MM.1S (cell line): Measurements from ENCODE around the gene UBAC1.

Experiments used
- DNase-seq: peaks from one replicate; pipeline ENCODE4 v3.0.0-alpha.2; 2015
- H2AFZ ChIP-seq: fragments of 300-600 bp; sonication (generic); 2 replicates; pipeline ENCODE4 v1.6.0; 2016; ENCODE audit warnings: antibody characterized with exemption, low read length
- H3F3A ChIP-seq: fragments of 300-600 bp; sonication (generic); 2 replicates; pipeline ENCODE4 v1.6.1; 2016; ENCODE audit warnings: mild to moderate bottlenecking, antibody characterized with exemption, low read length, moderate library complexity, mixed read lengths; ENCODE audit not compliant: insufficient read depth
- H3K27ac ChIP-seq: fragments of 300-600 bp; sonication (generic); 2 replicates; pipeline ENCODE4 v1.5.1; 2016; ENCODE audit warnings: mild to moderate bottlenecking, low read length
- H3K27me3 ChIP-seq: fragments of 300-600 bp; sonication (generic); replicated peaks from 2 replicates; pipeline ENCODE4 v1.6.0; 2016; ENCODE audit warnings: low read length; ENCODE audit not compliant: insufficient read depth
- H3K36me3 ChIP-seq: fragments of 300-600 bp; sonication (generic); replicated peaks from 2 replicates; pipeline ENCODE4 v1.6.1; 2016; ENCODE audit warnings: mild to moderate bottlenecking, low read length, mixed read lengths; ENCODE audit not compliant: insufficient read depth
- H3K4me1 ChIP-seq: fragments of 300-600 bp; sonication (generic); 2 replicates; pipeline ENCODE4 v1.6.1; 2016; ENCODE audit warnings: low read length, mixed read lengths
- H3K4me2 ChIP-seq: fragments of 300-600 bp; sonication (generic); 2 replicates; pipeline ENCODE4 v1.6.0; 2016; ENCODE audit warnings: low read depth, low read length
- H3K4me3 ChIP-seq: fragments of 300-600 bp; sonication (generic); 2 replicates; pipeline ENCODE4 v1.5.1; 2016; ENCODE audit warnings: low read length, mixed read lengths
- H3K79me2 ChIP-seq: fragments of 300-600 bp; sonication (generic); 2 replicates; pipeline ENCODE4 v1.6.1; 2016; ENCODE audit warnings: mixed run types, low read length, mixed read lengths
- H3K9ac ChIP-seq: fragments of 300-600 bp; sonication (generic); 2 replicates; pipeline ENCODE4 v1.6.1; 2016; ENCODE audit warnings: low read length, mixed read lengths
- H3K9me2 ChIP-seq: fragments of 300-600 bp; sonication (generic); replicated peaks from 2 replicates; pipeline ENCODE4 v1.6.1; 2016; ENCODE audit warnings: mild to moderate bottlenecking, low read length, mixed read lengths; ENCODE audit not compliant: insufficient read depth
- H3K9me3 ChIP-seq: fragments of 300-600 bp; sonication (generic); replicated peaks from 2 replicates; pipeline ENCODE4 v1.6.1; 2016; ENCODE audit warnings: mild to moderate bottlenecking, low read length, mixed read lengths; ENCODE audit not compliant: insufficient read depth
- H4K20me1 ChIP-seq: fragments of 300-600 bp; sonication (generic); 2 replicates; pipeline ENCODE4 v1.6.1; 2016; ENCODE audit warnings: mild to moderate bottlenecking, low read length, moderate library complexity, mixed read lengths; ENCODE audit not compliant: insufficient read depth
- CTCF ChIP-seq: fragments of 300-600 bp; sonication (generic); IDR thresholded peaks from 2 replicates; pipeline ENCODE4 v1.5.1; 2016; ENCODE audit warnings: antibody characterized with exemption, low read length, mixed read lengths
- EZH2 ChIP-seq: fragments of 300-600 bp; sonication (generic); optimal IDR thresholded peaks from 2 replicates; pipeline ENCODE3; 2017; ENCODE audit warnings: low read depth, mild to moderate bottlenecking, antibody characterized with exemption, low read length, mixed read lengths
- EZH2phosphoT487 ChIP-seq: fragments of 300-600 bp; sonication (generic); IDR thresholded peaks from 2 replicates; pipeline ENCODE4 v1.6.1; 2018; ENCODE audit warnings: antibody characterized with exemption, low read length

The UBAC1 gene

GRCh38 chr9:135933114-135933513 lies 28.1 kb downstream of the UBAC1 start:
- no peaks in the 10 kb centered on the region for H3K9me2 ChIP-seq
- no peaks in the 10 kb centered on the region for H3K79me2 ChIP-seq
- H3K9me3 ChIP-seq: no peaks in the 10 kb centered on the region
- H3K27me3 ChIP-seq: no peaks in the 10 kb centered on the region
- TF ChIP-seq EZH2 (no peak), EZH2phosphoT487 (no peak), CTCF (no peak)
- no peaks in the 10 kb centered on the region for H3K36me3 ChIP-seq
- H3K4me2 ChIP-seq: no peak overlapping the region
- H4K20me1 ChIP-seq: no peaks in the 10 kb centered on the region
- no peak for DNase-seq
- no peaks in the 10 kb centered on the region for H3F3A ChIP-seq
- no peak overlapping the region for H3K27ac ChIP-seq
- no peak overlapping the region for H3K4me3 ChIP-seq
- H3K4me1 ChIP-seq: no peaks in the 10 kb centered on the region
- H3K9ac ChIP-seq: no peak overlapping the region
- no peak overlapping the region for H2AFZ ChIP-seq

- no peak overlapping the region for H3K4me2 ChIP-seq
- TF ChIP-seq CTCF: no peak
- TF ChIP-seq EZH2phosphoT487: no peak
- no peak for TF ChIP-seq EZH2
- H2AFZ ChIP-seq: no peak overlapping the region
- no peaks in the 10 kb centered on the region for H3F3A ChIP-seq
- no peaks in the 10 kb centered on the region for H3K9me3 ChIP-seq
- H3K4me1 ChIP-seq: no peaks in the 10 kb centered on the region
- no peaks in the 10 kb centered on the region for H3K9me2 ChIP-seq
- H3K27me3 ChIP-seq: no peaks in the 10 kb centered on the region
- H4K20me1 ChIP-seq: no peaks in the 10 kb centered on the region
- H3K79me2 ChIP-seq: no peaks in the 10 kb centered on the region
- H3K9ac ChIP-seq: no peak overlapping the region
- no peak for DNase-seq
- H3K27ac ChIP-seq: no peak overlapping the region
- H3K36me3 ChIP-seq: no peaks in the 10 kb centered on the region
- no peak overlapping the region for H3K4me3 ChIP-seq
Measured at GRCh38 chr9:135932656-135933055, 28.5 kb downstream of the UBAC1 start.

- H3K79me2 ChIP-seq: no peaks in the 10 kb centered on the region
- no peak overlapping the region for H2AFZ ChIP-seq
- H3K4me3 ChIP-seq: no peak overlapping the region
- H3K27ac ChIP-seq: no peak overlapping the region
- H3K9me2 ChIP-seq: no peaks in the 10 kb centered on the region
- no peaks in the 10 kb centered on the region for H4K20me1 ChIP-seq
- no peaks in the 10 kb centered on the region for H3K27me3 ChIP-seq
- H3F3A ChIP-seq: no peaks in the 10 kb centered on the region
- no peak overlapping the region for H3K9ac ChIP-seq
- DNase-seq: no peak
- TF ChIP-seq EZH2 (no peak), EZH2phosphoT487 (no peak), CTCF (no peak)
- no peaks in the 10 kb centered on the region for H3K36me3 ChIP-seq
- H3K4me2 ChIP-seq: no peak overlapping the region
- H3K4me1 ChIP-seq: no peaks in the 10 kb centered on the region
- H3K9me3 ChIP-seq: no peaks in the 10 kb centered on the region
Measured at GRCh38 chr9:135931349-135931820, 29.8 kb downstream of the UBAC1 start.
